DOHH2 (cell line): Measurements from ENCODE around the gene CAPN11.
"Not testable (repeated sequence)": the region's sequence is repeated elsewhere in the genome, so short reads cannot be mapped to it uniquely, and the experiment has no call there.

Experiments
- H3F3A ChIP-seq: fragments of 200-600 bp; sonication (generic), shearing (Covaris generic); 2 replicates; pipeline ENCODE4 v1.6.0; 2016; ENCODE audit warnings: antibody characterized with exemption, mild to moderate bottlenecking; ENCODE audit not compliant: control insufficient read depth, insufficient read depth
- H3K27ac ChIP-seq: fragments of 200-600 bp; sonication (generic); 2 replicates; pipeline ENCODE4 v1.5.1; 2014; ENCODE audit warnings: low read depth, mild to moderate bottlenecking, low read length, moderate library complexity
- H3K27me3 ChIP-seq: fragments of 200-600 bp; sonication (generic); 2 replicates; pipeline ENCODE4 v1.6.1; 2014; ENCODE audit warnings: mild to moderate bottlenecking, low read length, mixed read lengths; ENCODE audit not compliant: control insufficient read depth
- H3K36me3 ChIP-seq: fragments of 200-600 bp; sonication (generic); 2 replicates; pipeline ENCODE4 v1.6.1; 2014; ENCODE audit warnings: mild to moderate bottlenecking, low read length, moderate library complexity, mixed read lengths; ENCODE audit not compliant: control insufficient read depth
- H3K4me1 ChIP-seq: fragments of 200-600 bp; sonication (generic); 2 replicates; pipeline ENCODE4 v1.6.1; 2014; ENCODE audit warnings: mild to moderate bottlenecking, low read length, mixed read lengths; ENCODE audit not compliant: control insufficient read depth
- H3K4me2 ChIP-seq: fragments of 200-600 bp; sonication (generic); 2 replicates; pipeline ENCODE4 v1.6.0; 2014; ENCODE audit warnings: mild to moderate bottlenecking, low read length, moderate library complexity
- H3K4me3 ChIP-seq: fragments of 200-600 bp; sonication (generic); 2 replicates; pipeline ENCODE4 v1.5.1; 2014; ENCODE audit warnings: mild to moderate bottlenecking, low read length, mixed read lengths
- H3K79me2 ChIP-seq: fragments of 200-600 bp; sonication (generic); 2 replicates; pipeline ENCODE4 v1.6.1; 2014; ENCODE audit warnings: mild to moderate bottlenecking, low read length, mixed read lengths; ENCODE audit not compliant: control insufficient read depth
- H3K9me2 ChIP-seq: fragments of 200-600 bp; sonication (generic); replicated peaks from 2 replicates; pipeline ENCODE4 v1.6.1; 2014; ENCODE audit warnings: mild to moderate bottlenecking, low read length, mixed read lengths; ENCODE audit not compliant: control insufficient read depth
- H3K9me3 ChIP-seq: fragments of 200-600 bp; sonication (generic); 2 replicates; pipeline ENCODE4 v1.6.1; 2014; ENCODE audit warnings: antibody characterized with exemption, low read length, mixed read lengths; ENCODE audit not compliant: control insufficient read depth, insufficient read depth
- H4K20me1 ChIP-seq: fragments of 200-600 bp; sonication (generic); 2 replicates; pipeline ENCODE4 v1.6.0; 2014; ENCODE audit warnings: low read depth, mild to moderate bottlenecking, antibody characterized with exemption, low read length, moderate library complexity; ENCODE audit not compliant: control insufficient read depth, insufficient read depth
- EZH2phosphoT487 ChIP-seq: fragments of 200-600 bp; sonication (generic); IDR thresholded peaks from 2 replicates; pipeline ENCODE4 v1.6.1; 2017; ENCODE audit warnings: borderline replicate concordance, mild to moderate bottlenecking, antibody characterized with exemption, low read length, moderate library complexity, mixed read lengths
- TF ChIP-seq, protein P1 (sequence below): fragments of 200-600 bp; sonication (generic); IDR thresholded peaks from one replicate; pipeline ENCODE4 v1.5.1; 2014; ENCODE audit warnings: antibody characterized with exemption, mild to moderate bottlenecking, low read depth, low read length; ENCODE audit not compliant: poor library complexity, severe bottlenecking

Gene CAPN11

GRCh38 chr6:44182911-44183390 lies 24.3 kb downstream of the CAPN11 start:
- Histone ChIP-seq H3K4me2 (no peak overlapping the region), H3F3A (no peaks in the 10 kb centered on the region; the same call in 1 of the 2 replicates), H3K27ac (no peak overlapping the region), H3K4me1 (peaks cover 5% of the 10 kb centered on the region; the same call in 1 of the 2 replicates), H3K27me3 (0 out of 2 replicates have a peak, but pooled peaks cover 3% of the 10 kb centered on the region), H3K9me2 (no peaks in the 10 kb centered on the region), H3K9me3 (no peaks in the 10 kb centered on the region), H3K36me3 (no peaks in the 10 kb centered on the region), H3K79me2 (no peaks in the 10 kb centered on the region), H3K4me3 (no peak overlapping the region), H4K20me1 (no peaks in the 10 kb centered on the region)
- TF ChIP-seq, protein P1, sequence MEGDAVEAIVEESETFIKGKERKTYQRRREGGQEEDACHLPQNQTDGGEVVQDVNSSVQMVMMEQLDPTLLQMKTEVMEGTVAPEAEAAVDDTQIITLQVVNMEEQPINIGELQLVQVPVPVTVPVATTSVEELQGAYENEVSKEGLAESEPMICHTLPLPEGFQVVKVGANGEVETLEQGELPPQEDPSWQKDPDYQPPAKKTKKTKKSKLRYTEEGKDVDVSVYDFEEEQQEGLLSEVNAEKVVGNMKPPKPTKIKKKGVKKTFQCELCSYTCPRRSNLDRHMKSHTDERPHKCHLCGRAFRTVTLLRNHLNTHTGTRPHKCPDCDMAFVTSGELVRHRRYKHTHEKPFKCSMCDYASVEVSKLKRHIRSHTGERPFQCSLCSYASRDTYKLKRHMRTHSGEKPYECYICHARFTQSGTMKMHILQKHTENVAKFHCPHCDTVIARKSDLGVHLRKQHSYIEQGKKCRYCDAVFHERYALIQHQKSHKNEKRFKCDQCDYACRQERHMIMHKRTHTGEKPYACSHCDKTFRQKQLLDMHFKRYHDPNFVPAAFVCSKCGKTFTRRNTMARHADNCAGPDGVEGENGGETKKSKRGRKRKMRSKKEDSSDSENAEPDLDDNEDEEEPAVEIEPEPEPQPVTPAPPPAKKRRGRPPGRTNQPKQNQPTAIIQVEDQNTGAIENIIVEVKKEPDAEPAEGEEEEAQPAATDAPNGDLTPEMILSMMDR = no peak
- no peak for TF ChIP-seq EZH2phosphoT487

DNA sequence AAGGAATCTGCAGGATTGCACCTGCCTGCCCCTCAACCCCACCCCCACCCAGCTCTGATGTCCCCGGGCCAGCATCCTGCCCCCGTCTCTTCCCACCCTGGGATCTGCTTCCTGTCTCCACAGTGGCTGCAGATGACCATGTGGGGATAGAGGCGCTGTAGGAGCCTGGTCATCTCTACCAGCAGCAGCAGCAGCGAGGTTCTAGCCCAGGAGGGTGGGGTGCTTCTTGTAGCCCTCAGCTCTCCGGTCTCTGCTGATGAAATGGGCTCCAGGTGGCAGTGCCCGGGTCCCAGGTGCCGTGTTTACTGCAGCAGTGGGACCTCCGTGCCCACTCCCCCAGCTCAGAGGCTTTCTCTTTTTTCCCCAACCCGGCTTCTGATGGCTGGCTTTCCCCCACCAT lies 25.2 kb downstream of the CAPN11 start:
- Histone ChIP-seq H3K79me2 (no peaks in the 10 kb centered on the region), H3F3A (no peaks in the 10 kb centered on the region; the same call in 1 of the 2 replicates)

DNA sequence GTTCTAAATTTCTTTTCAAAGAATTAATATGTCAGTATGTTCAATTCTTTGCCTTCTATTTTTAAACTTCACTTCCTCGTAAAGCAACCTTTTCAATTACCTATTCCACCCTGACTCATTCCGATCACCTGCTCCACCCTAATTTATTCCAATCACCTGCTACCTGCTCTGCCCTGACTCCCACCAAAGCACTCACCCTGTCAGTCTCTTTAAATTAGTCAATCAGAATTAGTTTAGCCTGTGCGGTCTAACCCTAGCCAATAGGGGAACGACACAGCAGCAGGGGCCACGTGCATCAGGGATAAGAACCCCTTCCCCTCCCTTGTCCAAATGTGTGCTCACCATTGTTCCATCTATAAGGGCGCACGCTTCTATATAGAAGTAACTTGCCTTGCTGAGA lies 26.7 kb downstream of the CAPN11 start:
- H3K27me3 ChIP-seq = peaks cover 11% of the 10 kb centered on the region; the same call in 1 of the 2 replicates
- H3F3A ChIP-seq, H3K9me2 ChIP-seq: not testable (repeated sequence)

More for the DNA sequence above, 25.2 kb downstream of the CAPN11 start:
- Histone ChIP-seq H3K4me1 (peaks cover 5% of the 10 kb centered on the region; the same call in 1 of the 2 replicates), H3K4me3 (no peak overlapping the region), H3K27me3 (0 out of 2 replicates have a peak, but pooled peaks cover 3% of the 10 kb centered on the region), H3K27ac (no peak overlapping the region), H3K36me3 (no peaks in the 10 kb centered on the region), H4K20me1 (no peaks in the 10 kb centered on the region), H3K9me2 (no peaks in the 10 kb centered on the region), H3K9me3 (no peaks in the 10 kb centered on the region), H3K4me2 (no peak overlapping the region)
- no peak for TF ChIP-seq EZH2phosphoT487
- TF ChIP-seq, protein P1 = no peak

DNA sequence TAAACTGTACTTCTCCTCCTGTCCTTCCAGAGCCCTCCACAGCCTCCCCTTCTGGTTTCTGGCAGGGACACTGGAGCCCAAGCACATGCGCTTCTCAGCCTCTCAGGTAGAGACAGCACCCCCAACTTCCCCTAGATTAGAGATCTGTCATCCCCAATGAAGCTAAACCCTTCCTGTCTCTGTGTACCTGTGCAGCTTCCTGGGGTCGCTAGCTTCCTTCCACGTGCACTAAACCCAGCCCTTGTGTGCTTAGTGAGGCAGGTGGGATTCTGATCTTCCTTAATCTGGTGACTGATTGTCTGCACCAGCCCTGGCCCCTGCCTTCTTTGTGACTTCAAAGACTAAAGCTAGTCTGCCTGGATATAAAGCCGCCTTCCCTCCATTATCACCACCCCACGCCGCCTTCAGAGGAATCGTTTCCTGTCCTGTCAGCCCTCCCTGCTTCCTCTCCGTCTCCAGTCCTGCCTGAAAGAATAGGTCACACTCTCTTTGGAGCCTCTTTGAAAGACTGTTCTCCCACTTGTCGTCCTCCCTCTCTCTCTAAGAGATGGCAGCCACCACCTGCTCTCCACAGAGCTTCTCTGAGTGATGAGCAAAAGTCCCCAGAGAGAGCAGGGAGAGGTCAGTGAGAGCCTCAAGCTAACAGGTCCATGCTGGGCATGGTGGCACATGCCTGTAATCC lies 27.5 kb downstream of the CAPN11 start:
- Histone ChIP-seq H3F3A (no peaks in the 10 kb centered on the region; the same call in 1 of the 2 replicates), H3K27me3 (peaks cover 11% of the 10 kb centered on the region; the same call in 1 of the 2 replicates), H3K9me3 (no peaks in the 10 kb centered on the region), H3K79me2 (no peaks in the 10 kb centered on the region), H3K4me2 (no peak overlapping the region), H4K20me1 (no peaks in the 10 kb centered on the region), H3K36me3 (no peaks in the 10 kb centered on the region), H3K9me2 (no peaks in the 10 kb centered on the region), H3K27ac (no peak overlapping the region), H3K4me3 (no peak overlapping the region), H3K4me1 (peaks cover 19% of the 10 kb centered on the region)
- TF ChIP-seq EZH2phosphoT487 = no peak
- TF ChIP-seq, protein P1 = no peak

More for the DNA sequence above, 26.7 kb downstream of the CAPN11 start:
- H3K4me2 ChIP-seq, H3K36me3 ChIP-seq, H3K9me3 ChIP-seq, H3K79me2 ChIP-seq, H3K4me3 ChIP-seq, H4K20me1 ChIP-seq, H3K27ac ChIP-seq: not testable (repeated sequence)
- peaks cover 14% of the 10 kb centered on the region for H3K4me1 ChIP-seq
